SHP77 (cell line): Measurements from ENCODE around the gene ZCRB1.

ENCODE experiments used
- DNase-seq, 2 experiments: peaks; one replicate each; lab custom pipeline; 2025; lab: John Stamatoyannopoulos, UW

ZCRB1 gene

GRCh38 chr12:42278128-42278510 lies 47.8 kb downstream of the ZCRB1 start:
- DNase-seq, result no peak

GRCh38 chr12:42277396-42278127 lies 48.3 kb downstream of the ZCRB1 start:
- no peak for DNase-seq

DNA sequence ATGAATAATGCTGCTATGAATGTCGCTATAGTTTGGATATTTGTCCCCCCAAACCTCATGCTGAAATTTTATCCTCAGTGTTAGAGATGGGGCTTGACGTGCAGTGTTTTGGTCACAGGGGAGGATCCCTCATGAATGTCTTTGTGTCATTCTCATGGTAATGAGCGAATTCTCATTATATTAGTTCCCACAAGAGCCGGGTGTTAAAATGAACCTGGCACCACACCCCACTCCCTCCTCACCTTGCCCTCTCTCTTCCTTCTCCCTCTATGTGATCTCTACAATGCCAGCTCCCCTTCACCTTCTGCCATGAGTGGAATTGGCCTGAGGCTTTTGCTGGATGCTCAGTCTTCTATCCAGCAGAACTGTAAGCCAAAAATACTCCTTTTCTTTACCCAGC lies 50.4 kb downstream of the ZCRB1 start:
- no peak for DNase-seq

- no peak for DNase-seq
Measured at GRCh38 chr12:42273706-42274105, 52.2 kb downstream of the ZCRB1 start.

DNA sequence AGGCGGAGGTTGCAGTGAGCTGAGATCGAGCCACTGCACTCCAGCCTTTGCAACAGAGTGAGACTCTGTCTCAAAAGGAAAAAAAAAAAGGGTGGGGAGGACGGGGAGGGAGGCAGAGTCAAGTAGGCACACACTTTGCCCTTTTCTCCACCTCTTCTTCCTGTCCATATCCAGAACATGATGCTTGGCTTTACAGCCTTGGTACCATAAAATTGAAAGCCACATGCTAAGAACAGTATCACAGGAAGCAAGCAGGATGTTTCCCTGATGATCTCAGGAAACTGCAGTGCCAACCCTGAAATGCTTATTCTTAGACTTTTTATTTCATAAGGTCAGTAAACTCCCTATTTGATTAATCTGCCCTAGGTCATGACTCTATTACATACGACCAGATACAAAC lies 55.3 kb downstream of the ZCRB1 start:
- no peak for DNase-seq

GRCh38 chr12:42267413-42268190 lies 58.3 kb downstream of the ZCRB1 start:
- DNase-seq, result no peak

DNA sequence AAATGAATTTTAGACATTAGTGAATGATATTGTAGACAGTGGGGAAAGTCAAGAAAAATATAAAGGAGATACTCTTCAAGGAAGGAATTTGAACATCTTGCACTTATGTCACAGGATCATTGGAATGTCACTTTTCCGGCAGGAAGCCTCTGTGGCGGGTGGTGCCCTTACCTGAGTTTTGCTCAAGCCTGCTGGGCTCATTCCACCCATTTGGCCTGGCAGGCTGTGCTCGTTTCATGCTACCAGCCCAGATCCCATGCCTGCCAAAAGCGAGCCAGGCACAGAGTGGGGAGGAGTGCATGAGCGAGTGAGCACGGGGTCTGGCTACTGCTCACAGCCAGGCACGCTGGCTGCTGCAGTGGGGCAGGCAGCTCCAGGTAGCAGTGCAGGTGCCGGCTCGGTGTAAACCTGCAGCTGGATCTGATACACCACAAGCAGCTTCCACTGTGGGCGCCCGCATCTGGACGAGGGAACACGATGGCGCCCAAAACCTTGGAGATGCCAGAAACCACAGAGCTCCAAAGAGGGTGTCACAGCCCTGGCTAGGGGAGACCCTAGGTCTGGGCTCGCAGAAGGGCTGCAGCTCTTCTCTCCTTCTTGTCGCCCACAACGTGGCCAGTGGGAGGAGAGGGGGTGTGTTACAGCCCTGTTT lies 59.2 kb downstream of the ZCRB1 start:
- DNase-seq, result no peak

GRCh38 chr12:42262271-42262670 lies 63.6 kb downstream of the ZCRB1 start:
- no peak for DNase-seq
